Tibial nerve (tissue), 3 donors: ENCODE data around the gene NANOS2.
A peak's percentile ranks its signal among the peaks of the same experiment; 100 is the strongest.

Experiments used
- POLR2A ChIP-seq, 2 donors: fragments of 450-650 bp; IDR thresholded peaks; one replicate each; pipeline ENCODE4 v1.6.1; 2017; ENCODE audit warnings: antibody characterized with exemption in 2 of 2, mild to moderate bottlenecking in 2 of 2, moderate library complexity in 2 of 2
- TF ChIP-seq, protein P1 (sequence below), 5 experiments: fragments of 200-600 bp in 3 of 5; fragments of 450-650 bp in 2 of 5; sonication (generic) in 3 of 5; IDR thresholded peaks; one replicate each; pipeline ENCODE4 v1.5.1; 2016 to 2019; ENCODE audit warnings: antibody characterized with exemption in 5 of 5, mild to moderate bottlenecking in 3 of 5, moderate library complexity in 2 of 5

- TF ChIP-seq, protein P1, sequence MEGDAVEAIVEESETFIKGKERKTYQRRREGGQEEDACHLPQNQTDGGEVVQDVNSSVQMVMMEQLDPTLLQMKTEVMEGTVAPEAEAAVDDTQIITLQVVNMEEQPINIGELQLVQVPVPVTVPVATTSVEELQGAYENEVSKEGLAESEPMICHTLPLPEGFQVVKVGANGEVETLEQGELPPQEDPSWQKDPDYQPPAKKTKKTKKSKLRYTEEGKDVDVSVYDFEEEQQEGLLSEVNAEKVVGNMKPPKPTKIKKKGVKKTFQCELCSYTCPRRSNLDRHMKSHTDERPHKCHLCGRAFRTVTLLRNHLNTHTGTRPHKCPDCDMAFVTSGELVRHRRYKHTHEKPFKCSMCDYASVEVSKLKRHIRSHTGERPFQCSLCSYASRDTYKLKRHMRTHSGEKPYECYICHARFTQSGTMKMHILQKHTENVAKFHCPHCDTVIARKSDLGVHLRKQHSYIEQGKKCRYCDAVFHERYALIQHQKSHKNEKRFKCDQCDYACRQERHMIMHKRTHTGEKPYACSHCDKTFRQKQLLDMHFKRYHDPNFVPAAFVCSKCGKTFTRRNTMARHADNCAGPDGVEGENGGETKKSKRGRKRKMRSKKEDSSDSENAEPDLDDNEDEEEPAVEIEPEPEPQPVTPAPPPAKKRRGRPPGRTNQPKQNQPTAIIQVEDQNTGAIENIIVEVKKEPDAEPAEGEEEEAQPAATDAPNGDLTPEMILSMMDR (IDR thresholded peaks at IDR 0.05) = peak; percentile 40 to 61 (median 51)
- TF ChIP-seq POLR2A (IDR thresholded peaks at IDR 0.05) = no peak
Observed at GRCh38 chr19:45863840-45864628, 50.5 kb downstream of the NANOS2 start, which contains the start of gene FOXA3.
